Peyer's patch (tissue), 4 donors: ENCODE data around the gene MBLAC1.

Experiments used
- POLR2A ChIP-seq, 2 donors: fragments of 450-650 bp; IDR thresholded peaks; one replicate each; pipeline ENCODE4 v1.5.1; 2017; ENCODE audit warnings: antibody characterized with exemption in 2 of 2, mild to moderate bottlenecking in 2 of 2, moderate library complexity in 2 of 2
- TF ChIP-seq, protein P1 (sequence below), 6 experiments: fragments of 450-650 bp in 4 of 6; fragments of 200-600 bp in 2 of 6; sonication (generic) in 1 of 6; IDR thresholded peaks; one replicate each; pipeline ENCODE4 v1.5.1; 2017 to 2019; ENCODE audit warnings: antibody characterized with exemption in 6 of 6, mild to moderate bottlenecking in 3 of 6, moderate library complexity in 1 of 6

DNA sequence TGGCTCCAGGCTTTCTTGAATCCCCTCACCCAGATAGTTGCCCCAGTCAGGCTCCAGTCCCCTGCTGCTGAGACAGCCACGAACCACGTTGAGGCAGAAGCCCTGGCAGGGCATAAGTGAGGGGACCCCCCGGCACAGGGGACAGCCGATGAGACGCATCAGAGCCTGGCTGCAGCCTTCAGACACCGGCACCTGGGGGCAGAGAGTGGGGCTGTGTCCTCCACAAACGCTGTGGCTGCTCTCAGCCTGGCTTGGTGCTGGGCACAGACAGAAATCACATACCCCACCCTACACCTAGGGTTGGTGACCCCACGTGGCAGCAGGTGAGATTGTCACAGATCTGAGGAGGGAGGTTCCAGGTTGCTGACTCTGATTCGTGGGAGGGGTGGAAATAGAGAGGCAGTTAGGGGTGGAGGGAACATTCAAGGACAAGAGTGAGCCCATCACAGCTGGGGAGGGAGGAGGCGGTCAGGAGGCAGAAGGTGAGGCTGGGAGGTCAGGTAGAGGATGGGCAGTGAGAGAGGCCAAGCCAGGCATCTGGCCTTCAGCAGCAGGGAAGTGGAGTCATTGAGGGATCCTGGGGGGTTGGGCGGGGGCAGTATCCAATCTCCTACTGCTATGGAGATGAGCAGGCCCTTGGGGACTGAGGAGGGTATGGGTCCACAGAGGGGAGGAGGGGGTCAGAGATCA, 47.2 kb downstream of the MBLAC1 start:
- TF ChIP-seq POLR2A (IDR thresholded peaks at IDR 0.05), result no peak
- TF ChIP-seq, protein P1, sequence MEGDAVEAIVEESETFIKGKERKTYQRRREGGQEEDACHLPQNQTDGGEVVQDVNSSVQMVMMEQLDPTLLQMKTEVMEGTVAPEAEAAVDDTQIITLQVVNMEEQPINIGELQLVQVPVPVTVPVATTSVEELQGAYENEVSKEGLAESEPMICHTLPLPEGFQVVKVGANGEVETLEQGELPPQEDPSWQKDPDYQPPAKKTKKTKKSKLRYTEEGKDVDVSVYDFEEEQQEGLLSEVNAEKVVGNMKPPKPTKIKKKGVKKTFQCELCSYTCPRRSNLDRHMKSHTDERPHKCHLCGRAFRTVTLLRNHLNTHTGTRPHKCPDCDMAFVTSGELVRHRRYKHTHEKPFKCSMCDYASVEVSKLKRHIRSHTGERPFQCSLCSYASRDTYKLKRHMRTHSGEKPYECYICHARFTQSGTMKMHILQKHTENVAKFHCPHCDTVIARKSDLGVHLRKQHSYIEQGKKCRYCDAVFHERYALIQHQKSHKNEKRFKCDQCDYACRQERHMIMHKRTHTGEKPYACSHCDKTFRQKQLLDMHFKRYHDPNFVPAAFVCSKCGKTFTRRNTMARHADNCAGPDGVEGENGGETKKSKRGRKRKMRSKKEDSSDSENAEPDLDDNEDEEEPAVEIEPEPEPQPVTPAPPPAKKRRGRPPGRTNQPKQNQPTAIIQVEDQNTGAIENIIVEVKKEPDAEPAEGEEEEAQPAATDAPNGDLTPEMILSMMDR (IDR thresholded peaks at IDR 0.05), result no peak
